Gastroesophageal sphincter (tissue), 4 donors: ENCODE measurements around the gene CRISP3. TPM values are rescaled to one million over a fixed set of nuclear protein-coding genes. Genes with fewer than 3 reads are reported as not detected.

Experiments used
- ATAC-seq: fragments of 150-250 bp; one replicate; pipeline ENCODE4 v1.9.1; 2016; ENCODE audit warnings: mild to moderate bottlenecking, moderate library complexity
- H3K27ac ChIP-seq, 4 donors: fragments of 200-600 bp; sonication (generic) in 3 of 4; 1 replicate in 3 of 4; 2 replicates in 1 of 4; pipeline ENCODE4 v1.5.1; 2016 to 2019
- H3K27me3 ChIP-seq: fragments of 200-600 bp; sonication (generic); one replicate; pipeline ENCODE4 v1.5.1; 2019
- H3K36me3 ChIP-seq, 2 donors: fragments of 200-600 bp; sonication (generic); one replicate each; pipeline ENCODE4 v1.5.1; 2019; ENCODE audit warnings: control low read depth in 1 of 2
- H3K4me1 ChIP-seq, 3 donors: fragments of 200-600 bp; sonication (generic); 1 replicate in 2 of 3; 2 replicates in 1 of 3; pipeline ENCODE4 v1.5.1; 2016 to 2019; ENCODE audit warnings: control low read depth in 2 of 3
- H3K4me3 ChIP-seq, 2 donors: fragments of 200-600 bp; sonication (generic); one replicate each; pipeline ENCODE4 v1.5.1; 2019; ENCODE audit warnings: mild to moderate bottlenecking in 1 of 2, moderate library complexity in 1 of 2
- H3K9me3 ChIP-seq, 3 donors: fragments of 200-600 bp; sonication (generic); one replicate each; pipeline ENCODE4 v1.5.1; 2017 to 2019; ENCODE audit warnings: control low read depth in 2 of 3
- EP300 ChIP-seq: sonication (generic); formaldehyde crosslinking; IDR thresholded peaks from one replicate; pipeline ENCODE4 v1.6.1; 2017; ENCODE audit warnings: antibody characterized with exemption, mild to moderate bottlenecking
- POLR2A ChIP-seq, 2 donors: fragments of 450-650 bp; IDR thresholded peaks; one replicate each; pipeline ENCODE4 v1.6.1; 2017; ENCODE audit warnings: antibody characterized with exemption in 2 of 2, mild to moderate bottlenecking in 2 of 2, moderate library complexity in 1 of 2
- POLR2AphosphoS5 ChIP-seq: sonication (generic); formaldehyde crosslinking; IDR thresholded peaks from one replicate; pipeline ENCODE4 v1.6.1; 2017; ENCODE audit warnings: antibody characterized with exemption
- WGBS, 2 donors: methylation state at CpG; one replicate each; pipeline ENCODE4 v1.1.5; 2018; ENCODE audit warnings: low coverage in 1 of 2; 5-methylcytosine and 5-hydroxymethylcytosine counted together
- total RNA-seq, 4 donors: library from RNA; depleted of rRNA; stranded (reverse); fragments of >200 nt; gene quantifications; one replicate each; pipeline ENCODE4 v1.1.0, GENCODE V29; 2016
- TF ChIP-seq, protein P1 (sequence below), 4 experiments: fragments of 200-600 bp in 2 of 4; fragments of 450-650 bp in 2 of 4; sonication (generic) in 1 of 4; IDR thresholded peaks; one replicate each; pipeline ENCODE4 v1.5.1; 2017 to 2019; ENCODE audit warnings: antibody characterized with exemption in 4 of 4, mild to moderate bottlenecking in 2 of 4, moderate library complexity in 2 of 4

Gene CRISP3
- total RNA-seq, 4 donors from 2014 or later = 0.12 to 35.3 TPM; not detected in 2

DNA sequence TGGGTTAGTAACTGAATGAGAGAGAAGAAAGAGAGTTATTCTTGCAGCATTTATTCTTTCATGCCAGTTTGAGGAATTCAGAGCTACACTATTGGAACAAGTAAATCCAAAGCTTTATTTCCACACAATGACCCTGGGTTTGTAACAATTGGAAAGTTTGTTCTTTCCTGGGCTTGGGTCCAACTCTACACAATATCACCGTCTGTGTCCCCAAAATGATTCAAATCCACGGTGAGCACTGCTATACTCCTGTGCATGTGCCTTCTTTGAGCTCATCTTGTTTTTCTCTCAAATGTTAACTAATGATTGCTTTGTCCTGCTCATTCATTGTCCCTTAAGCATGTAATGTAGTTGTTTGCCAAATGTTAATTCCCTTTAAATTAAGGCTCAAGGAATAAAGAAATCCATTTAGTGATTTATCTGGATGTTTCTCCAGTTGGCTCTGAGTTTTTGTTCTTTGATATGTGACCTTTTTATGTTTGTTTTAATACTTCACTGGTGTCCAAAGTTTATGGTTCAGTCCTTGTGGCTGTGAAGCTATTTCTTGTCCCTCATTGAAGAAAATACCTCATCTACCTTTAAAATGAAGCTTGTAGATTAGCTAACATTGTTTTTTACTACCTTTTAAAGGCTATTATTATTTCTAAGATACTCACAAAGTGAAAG lies 20.5 kb upstream of the CRISP3 start:
- no peaks in the 10 kb centered on the region for H3K27me3 ChIP-seq
- H3K9me3 ChIP-seq = no peaks in the 10 kb centered on the region
- no peak for TF ChIP-seq EP300
- TF ChIP-seq POLR2AphosphoS5 = no peak
- TF ChIP-seq, protein P1, sequence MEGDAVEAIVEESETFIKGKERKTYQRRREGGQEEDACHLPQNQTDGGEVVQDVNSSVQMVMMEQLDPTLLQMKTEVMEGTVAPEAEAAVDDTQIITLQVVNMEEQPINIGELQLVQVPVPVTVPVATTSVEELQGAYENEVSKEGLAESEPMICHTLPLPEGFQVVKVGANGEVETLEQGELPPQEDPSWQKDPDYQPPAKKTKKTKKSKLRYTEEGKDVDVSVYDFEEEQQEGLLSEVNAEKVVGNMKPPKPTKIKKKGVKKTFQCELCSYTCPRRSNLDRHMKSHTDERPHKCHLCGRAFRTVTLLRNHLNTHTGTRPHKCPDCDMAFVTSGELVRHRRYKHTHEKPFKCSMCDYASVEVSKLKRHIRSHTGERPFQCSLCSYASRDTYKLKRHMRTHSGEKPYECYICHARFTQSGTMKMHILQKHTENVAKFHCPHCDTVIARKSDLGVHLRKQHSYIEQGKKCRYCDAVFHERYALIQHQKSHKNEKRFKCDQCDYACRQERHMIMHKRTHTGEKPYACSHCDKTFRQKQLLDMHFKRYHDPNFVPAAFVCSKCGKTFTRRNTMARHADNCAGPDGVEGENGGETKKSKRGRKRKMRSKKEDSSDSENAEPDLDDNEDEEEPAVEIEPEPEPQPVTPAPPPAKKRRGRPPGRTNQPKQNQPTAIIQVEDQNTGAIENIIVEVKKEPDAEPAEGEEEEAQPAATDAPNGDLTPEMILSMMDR (IDR thresholded peaks at IDR 0.05) = no peak
- no peak for TF ChIP-seq POLR2A (IDR thresholded peaks at IDR 0.05)
- H3K4me1 ChIP-seq = no peaks in the 10 kb centered on the region
- no peak overlapping the region for H3K27ac ChIP-seq
- H3K4me3 ChIP-seq = no peak overlapping the region
- 31 to 40% methylated on average over 2 of the region's 2 CpGs for WGBS, 2 donors
- H3K36me3 ChIP-seq = no peaks in the 10 kb centered on the region
- ATAC-seq = no peak

DNA sequence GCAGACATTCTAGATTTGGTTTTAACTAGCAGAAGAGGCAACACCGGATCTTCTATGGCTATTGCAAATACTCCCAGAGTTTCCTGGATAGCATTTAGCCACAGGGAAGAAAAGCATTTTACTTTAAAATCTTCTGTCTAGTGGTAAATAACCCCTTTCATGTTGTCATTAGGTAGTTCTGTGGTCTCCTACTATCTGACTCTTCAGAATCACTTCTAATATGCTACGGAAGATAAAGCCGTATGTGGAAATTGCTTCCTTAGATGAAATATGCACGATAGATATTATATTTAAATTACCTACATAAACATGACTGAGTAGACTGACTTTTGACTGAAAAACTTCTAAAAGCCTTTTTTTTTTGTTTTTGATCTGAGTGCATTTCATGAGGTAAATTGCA lies 759 bp downstream of the CRISP3 start:
- ATAC-seq = no peak
- Histone ChIP-seq H3K4me1 (no peaks in the 10 kb centered on the region), H3K9me3 (no peaks in the 10 kb centered on the region), H3K36me3 (no peaks in the 10 kb centered on the region), H3K27me3 (no peaks in the 10 kb centered on the region), H3K4me3 (no peak overlapping the region), H3K27ac (no peak overlapping the region)
- 68 to 95% methylated on average over 3 to 4 of the region's 4 CpGs for WGBS, 2 donors
- TF ChIP-seq POLR2AphosphoS5 = no peak
- no peak for TF ChIP-seq POLR2A (IDR thresholded peaks at IDR 0.05)

DNA sequence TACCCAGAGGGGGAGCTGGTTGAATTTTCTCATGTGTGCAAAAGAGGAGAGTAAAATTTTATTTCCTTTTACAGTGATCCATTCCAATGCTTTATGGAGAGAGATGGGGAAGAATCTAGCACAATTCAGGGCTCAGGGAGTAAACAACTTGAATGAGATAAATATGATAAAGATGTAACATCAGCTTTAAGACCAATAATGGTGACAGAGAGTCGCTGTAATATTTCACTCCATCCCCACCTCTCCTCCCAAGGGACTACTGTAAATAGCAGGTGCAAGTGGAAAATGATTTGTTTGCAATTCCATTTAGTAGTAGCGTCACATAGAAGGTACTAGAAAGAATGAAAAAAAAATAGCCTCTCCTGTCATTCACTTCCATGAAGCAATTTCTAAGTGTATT lies 4.8 kb downstream of the CRISP3 start:
- Histone ChIP-seq H3K36me3 (no peaks in the 10 kb centered on the region), H3K27me3 (no peaks in the 10 kb centered on the region), H3K4me1 (no peaks in the 10 kb centered on the region), H3K27ac (no peak overlapping the region), H3K9me3 (no peaks in the 10 kb centered on the region), H3K4me3 (no peak overlapping the region)
- ATAC-seq = no peak
- WGBS, 2 donors = 79 to 95% methylated on average over 2 of the region's 2 CpGs
- no peak for TF ChIP-seq POLR2AphosphoS5
- no peak for TF ChIP-seq EP300
- TF ChIP-seq POLR2A (IDR thresholded peaks at IDR 0.05) = no peak
- TF ChIP-seq, protein P1 (IDR thresholded peaks at IDR 0.05) = no peak

- no peak for TF ChIP-seq EP300
- TF ChIP-seq, protein P1 (IDR thresholded peaks at IDR 0.05) = no peak
- H3K9me3 ChIP-seq = no peaks in the 10 kb centered on the region
- ATAC-seq = no peak
- H3K4me3 ChIP-seq = no peak overlapping the region
- 46 to 70% methylated on average over 3 to 4 of the region's 4 CpGs for WGBS, 2 donors
- H3K4me1 ChIP-seq = no peaks in the 10 kb centered on the region
- H3K27me3 ChIP-seq = no peaks in the 10 kb centered on the region
- H3K27ac ChIP-seq = no peak overlapping the region
- no peaks in the 10 kb centered on the region for H3K36me3 ChIP-seq
Measured at GRCh38 chr6:49736017-49736508, 8.1 kb downstream of the CRISP3 start.

GRCh38 chr6:49733680-49734079 lies 10.5 kb downstream of the CRISP3 start:
- no peak for ATAC-seq
- WGBS, 2 donors = 57 to 86% methylated on average over 2 of the region's 2 CpGs

More at GRCh38 chr6:49733680-49734079, 10.5 kb downstream of the CRISP3 start:
- Histone ChIP-seq H3K36me3 (no peaks in the 10 kb centered on the region), H3K4me1 (no peaks in the 10 kb centered on the region), H3K9me3 (no peaks in the 10 kb centered on the region), H3K27me3 (no peaks in the 10 kb centered on the region), H3K27ac (no peak overlapping the region), H3K4me3 (no peak overlapping the region)
- TF ChIP-seq, protein P1 (IDR thresholded peaks at IDR 0.05) = no peak
- no peak for TF ChIP-seq EP300
- TF ChIP-seq POLR2AphosphoS5 = no peak
- no peak for TF ChIP-seq POLR2A (IDR thresholded peaks at IDR 0.05)
